Liver (tissue), 9 donors: ENCODE data around the gene PRRG2. TPM values are rescaled to one million over a fixed set of nuclear protein-coding genes. Genes with fewer than 3 reads are reported as not detected.

ENCODE experiments used
- DNase-seq: peaks from one replicate; pipeline ENCODE4 v3.0.0-alpha.2; 2017; ENCODE audit warnings: low spot score
- H3K27ac ChIP-seq, 2 donors: one replicate each; pipeline ENCODE4 v1.7.0; 2013; ENCODE audit warnings: inconsistent platforms in 2 of 2, low read length in 2 of 2, control low read depth in 1 of 2, low read depth in 1 of 2, mild to moderate bottlenecking in 1 of 2
- H3K27me3 ChIP-seq, 4 donors: one replicate each; pipeline versions ENCODE4 v1.6.1 to v1.7.0; 2013; ENCODE audit warnings: low read length in 3 of 4, inconsistent platforms in 1 of 4, mild to moderate bottlenecking in 1 of 4, moderate library complexity in 1 of 4; ENCODE audit not compliant: control insufficient read depth in 4 of 4, insufficient read depth in 4 of 4
- H3K36me3 ChIP-seq, 4 donors: one replicate each; pipeline versions ENCODE4 v1.6.1 to v1.7.0; 2013; ENCODE audit warnings: low read length in 3 of 4, mild to moderate bottlenecking in 3 of 4, low read depth in 1 of 4, moderate library complexity in 1 of 4; ENCODE audit not compliant: control insufficient read depth in 4 of 4, insufficient read depth in 3 of 4
- H3K4me1 ChIP-seq, 4 donors: one replicate each; pipeline versions ENCODE4 v1.6.1 to v1.7.0; 2013; ENCODE audit warnings: low read length in 3 of 4, mild to moderate bottlenecking in 3 of 4, moderate library complexity in 1 of 4; ENCODE audit not compliant: control insufficient read depth in 4 of 4, insufficient read depth in 4 of 4
- H3K4me3 ChIP-seq, 3 donors: one replicate each; pipeline versions ENCODE4 v1.6.1 to v1.7.0; 2013; ENCODE audit warnings: low read length in 3 of 3, control low read depth in 1 of 3, low read depth in 1 of 3, mild to moderate bottlenecking in 1 of 3
- H3K9ac ChIP-seq, 2 donors: one replicate each; pipeline ENCODE4 v1.7.0; 2013; ENCODE audit warnings: low read length in 2 of 2, mild to moderate bottlenecking in 2 of 2, moderate library complexity in 2 of 2, control low read depth in 1 of 2, low read depth in 1 of 2
- H3K9me3 ChIP-seq, 4 donors: one replicate each; pipeline versions ENCODE4 v1.6.1 to v1.7.0; 2013; ENCODE audit warnings: low read length in 3 of 4; ENCODE audit not compliant: control insufficient read depth in 4 of 4
- EGR1 ChIP-seq, 2 donors: IDR thresholded peaks; 2 replicates each; pipeline ENCODE4 v1.6.1; 2016 to 2018; ENCODE audit warnings: antibody characterized with exemption in 2 of 2, low read depth in 2 of 2
- FOXA1 ChIP-seq: IDR thresholded peaks from 2 replicates; pipeline ENCODE4 v1.6.1; 2016; ENCODE audit warnings: antibody characterized with exemption
- FOXA2 ChIP-seq: IDR thresholded peaks from 2 replicates; pipeline ENCODE4 v1.6.1; 2016; ENCODE audit warnings: antibody characterized with exemption
- GABPA ChIP-seq, 2 donors: IDR thresholded peaks in 1 of 2; conservative IDR thresholded peaks in 1 of 2; 2 replicates each; pipeline ENCODE4 v1.6.1; 2016; ENCODE audit warnings: antibody characterized with exemption in 2 of 2, mild to moderate bottlenecking in 1 of 2, moderate library complexity in 1 of 2
- HNF4A ChIP-seq, 2 donors: conservative IDR thresholded peaks; 2 replicates each; pipeline ENCODE4 v1.6.1; 2016; ENCODE audit warnings: antibody characterized with exemption in 2 of 2, mild to moderate bottlenecking in 2 of 2
- HNF4G ChIP-seq: IDR thresholded peaks from 2 replicates; pipeline ENCODE4 v1.6.1; 2016; ENCODE audit warnings: antibody characterized with exemption
- NR2F2 ChIP-seq: IDR thresholded peaks from 2 replicates; pipeline ENCODE4 v1.6.1; 2016; ENCODE audit warnings: antibody characterized with exemption
- RAD21 ChIP-seq, 2 donors: IDR thresholded peaks; 2 replicates each; pipeline ENCODE4 v1.6.1; 2016; ENCODE audit warnings: antibody characterized with exemption in 2 of 2, mild to moderate bottlenecking in 2 of 2
- RXRA ChIP-seq, 2 donors: IDR thresholded peaks; 2 replicates each; pipeline ENCODE4 v1.6.1; 2017 to 2018; ENCODE audit warnings: antibody characterized with exemption in 2 of 2, mild to moderate bottlenecking in 1 of 2
- SP1 ChIP-seq: IDR thresholded peaks from 2 replicates; pipeline ENCODE4 v1.6.1; 2018; ENCODE audit warnings: antibody characterized with exemption, mild to moderate bottlenecking
- TAF1 ChIP-seq: conservative IDR thresholded peaks from 2 replicates; pipeline ENCODE4 v1.6.1; 2016; ENCODE audit warnings: antibody characterized with exemption, mild to moderate bottlenecking
- YY1 ChIP-seq: IDR thresholded peaks from 2 replicates; pipeline ENCODE4 v1.6.1; 2016; ENCODE audit warnings: antibody characterized with exemption, mild to moderate bottlenecking
- WGBS: extraction: QIAGEN DNeasy Blood & Tissue Kit; methylation state at CpG from one replicate; pipeline ENCODE4 v1.1.7; 2013; 5-methylcytosine and 5-hydroxymethylcytosine counted together
- polyA plus RNA-seq, 2 donors: library from polyadenylated mRNA; stranded (reverse) in 1 of 2; unstranded in 1 of 2; fragments of 200-250 nt in 1 of 2; fragments of >200 nt in 1 of 2; fragmentation: Nextera tagmentation in 1 of 2; extraction: Ambion mirVana in 1 of 2; gene quantifications; one replicate each; pipeline versions ENCODE4 v1.2.1 to v1.2.3, GENCODE V29; 2013 to 2015
- total RNA-seq, 2 donors: library from RNA; depleted of rRNA; stranded (reverse); fragments of >200 nt; gene quantifications; one replicate each; pipeline ENCODE4 v1.2.3, GENCODE V29; 2014
- TF ChIP-seq, protein P1 (sequence below): IDR thresholded peaks from 2 replicates; pipeline ENCODE4 v1.6.1; 2016; ENCODE audit warnings: antibody characterized with exemption
- TF ChIP-seq, protein P2 (sequence below): fragments of 150-350 bp; IDR thresholded peaks from 2 replicates; pipeline ENCODE4 v1.5.1; 2017; ENCODE audit warnings: improper control_type of control experiment, low read depth, low read length; ENCODE audit not compliant: missing input control
- TF ChIP-seq, protein P3 (sequence below): IDR thresholded peaks from 2 replicates; pipeline ENCODE4 v1.6.1; 2016; ENCODE audit warnings: antibody characterized with exemption
- TF ChIP-seq, protein P4 (sequence below): IDR thresholded peaks from 2 replicates; pipeline ENCODE4 v1.6.1; 2016; ENCODE audit warnings: antibody characterized with exemption
- donor health status: healthy.
- donor health status: healthy.
- donor health status: healthy.
- donor health status: healthy.
- donor health status: healthy.

The PRRG2 gene
- total and polyA plus RNA-seq, 4 donors, result 1.1 to 2.8 (median 2.1) TPM

DNA sequence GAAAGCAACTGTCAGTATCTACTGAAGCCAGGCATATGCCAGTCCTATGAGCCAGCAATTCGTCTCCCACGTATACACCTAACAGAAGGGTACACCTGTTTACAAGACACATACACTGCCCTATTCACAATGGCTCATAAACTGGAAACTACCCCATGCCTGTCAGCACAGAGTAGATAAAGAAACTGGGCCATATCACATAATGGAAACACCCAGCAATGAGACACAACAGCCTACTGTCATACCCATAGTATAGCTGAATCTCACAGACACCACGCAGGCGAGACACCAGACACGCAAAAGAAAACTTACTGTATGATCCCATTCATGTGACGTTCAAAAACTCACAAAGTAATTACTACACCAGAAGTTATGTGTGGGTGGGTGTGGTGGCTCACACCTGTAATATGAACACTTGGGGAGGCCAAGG lies 16.5 kb upstream of the PRRG2 start:
- Histone ChIP-seq H3K27me3 (no peaks in the 10 kb centered on the region), H3K27ac (no peak overlapping the region), H3K4me1 (peaks cover 0 to 13% (median 4%) of the 10 kb centered on the region in 4 donors), H3K36me3 (peaks cover 0 to 4% (median 1%) of the 10 kb centered on the region in 4 donors), H3K4me3 (no peak overlapping the region), H3K9me3 (no peaks in the 10 kb centered on the region), H3K9ac (no peak overlapping the region)
- DNase-seq, result no peak
- TF ChIP-seq FOXA1, result no peak
- TF ChIP-seq NR2F2, result no peak
- TF ChIP-seq, protein P1, sequence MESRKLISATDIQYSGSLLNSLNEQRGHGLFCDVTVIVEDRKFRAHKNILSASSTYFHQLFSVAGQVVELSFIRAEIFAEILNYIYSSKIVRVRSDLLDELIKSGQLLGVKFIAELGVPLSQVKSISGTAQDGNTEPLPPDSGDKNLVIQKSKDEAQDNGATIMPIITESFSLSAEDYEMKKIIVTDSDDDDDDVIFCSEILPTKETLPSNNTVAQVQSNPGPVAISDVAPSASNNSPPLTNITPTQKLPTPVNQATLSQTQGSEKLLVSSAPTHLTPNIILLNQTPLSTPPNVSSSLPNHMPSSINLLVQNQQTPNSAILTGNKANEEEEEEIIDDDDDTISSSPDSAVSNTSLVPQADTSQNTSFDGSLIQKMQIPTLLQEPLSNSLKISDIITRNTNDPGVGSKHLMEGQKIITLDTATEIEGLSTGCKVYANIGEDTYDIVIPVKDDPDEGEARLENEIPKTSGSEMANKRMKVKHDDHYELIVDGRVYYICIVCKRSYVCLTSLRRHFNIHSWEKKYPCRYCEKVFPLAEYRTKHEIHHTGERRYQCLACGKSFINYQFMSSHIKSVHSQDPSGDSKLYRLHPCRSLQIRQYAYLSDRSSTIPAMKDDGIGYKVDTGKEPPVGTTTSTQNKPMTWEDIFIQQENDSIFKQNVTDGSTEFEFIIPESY, result no peak
- TF ChIP-seq, protein P2, sequence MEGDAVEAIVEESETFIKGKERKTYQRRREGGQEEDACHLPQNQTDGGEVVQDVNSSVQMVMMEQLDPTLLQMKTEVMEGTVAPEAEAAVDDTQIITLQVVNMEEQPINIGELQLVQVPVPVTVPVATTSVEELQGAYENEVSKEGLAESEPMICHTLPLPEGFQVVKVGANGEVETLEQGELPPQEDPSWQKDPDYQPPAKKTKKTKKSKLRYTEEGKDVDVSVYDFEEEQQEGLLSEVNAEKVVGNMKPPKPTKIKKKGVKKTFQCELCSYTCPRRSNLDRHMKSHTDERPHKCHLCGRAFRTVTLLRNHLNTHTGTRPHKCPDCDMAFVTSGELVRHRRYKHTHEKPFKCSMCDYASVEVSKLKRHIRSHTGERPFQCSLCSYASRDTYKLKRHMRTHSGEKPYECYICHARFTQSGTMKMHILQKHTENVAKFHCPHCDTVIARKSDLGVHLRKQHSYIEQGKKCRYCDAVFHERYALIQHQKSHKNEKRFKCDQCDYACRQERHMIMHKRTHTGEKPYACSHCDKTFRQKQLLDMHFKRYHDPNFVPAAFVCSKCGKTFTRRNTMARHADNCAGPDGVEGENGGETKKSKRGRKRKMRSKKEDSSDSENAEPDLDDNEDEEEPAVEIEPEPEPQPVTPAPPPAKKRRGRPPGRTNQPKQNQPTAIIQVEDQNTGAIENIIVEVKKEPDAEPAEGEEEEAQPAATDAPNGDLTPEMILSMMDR, result no peak
- no peak for TF ChIP-seq GABPA (IDR thresholded peaks at IDR 0.05 in 1 of 2, conservative IDR thresholded peaks at IDR 0.05 in 1 of 2)
- TF ChIP-seq, protein P3, sequence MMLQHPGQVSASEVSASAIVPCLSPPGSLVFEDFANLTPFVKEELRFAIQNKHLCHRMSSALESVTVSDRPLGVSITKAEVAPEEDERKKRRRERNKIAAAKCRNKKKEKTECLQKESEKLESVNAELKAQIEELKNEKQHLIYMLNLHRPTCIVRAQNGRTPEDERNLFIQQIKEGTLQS, result no peak
- TF ChIP-seq SP1, result no peak
- TF ChIP-seq RXRA (IDR thresholded peaks at IDR 0.05), result no peak
- no peak for TF ChIP-seq TAF1
- no peak for TF ChIP-seq RAD21 (IDR thresholded peaks at IDR 0.05)
- TF ChIP-seq, protein P4, sequence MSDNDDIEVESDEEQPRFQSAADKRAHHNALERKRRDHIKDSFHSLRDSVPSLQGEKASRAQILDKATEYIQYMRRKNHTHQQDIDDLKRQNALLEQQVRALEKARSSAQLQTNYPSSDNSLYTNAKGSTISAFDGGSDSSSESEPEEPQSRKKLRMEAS, result no peak
- 83% methylated on average over 6 of the region's 6 CpGs for WGBS

DNA sequence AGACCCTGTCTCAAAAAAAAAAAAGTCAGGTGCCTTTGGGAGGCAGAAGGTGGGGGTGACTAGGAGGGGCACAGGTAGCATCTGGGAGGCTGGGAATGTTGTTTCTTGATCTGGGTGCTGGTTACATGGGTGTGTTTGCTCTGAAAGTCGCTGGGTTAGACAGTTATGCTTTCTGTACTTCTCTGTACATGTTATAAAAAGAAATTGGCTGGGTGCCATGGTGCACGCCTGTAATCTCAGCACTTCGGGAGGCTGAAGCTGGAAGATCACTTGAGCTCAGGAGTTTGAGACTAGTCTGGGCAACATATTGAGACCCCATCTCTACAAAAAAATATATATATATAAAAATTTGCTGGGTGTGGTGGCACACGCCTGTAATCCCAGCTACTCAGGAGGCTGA lies 15.9 kb upstream of the PRRG2 start:
- WGBS, result 62% methylated on average over 4 of the region's 4 CpGs
- Histone ChIP-seq H3K36me3 (peaks cover 0 to 3% (median 0%) of the 10 kb centered on the region in 4 donors), H3K4me3 (no peak overlapping the region), H3K9ac (no peak overlapping the region), H3K4me1 (peaks cover 0 to 14% (median 6%) of the 10 kb centered on the region in 4 donors), H3K27ac (no peak overlapping the region), H3K9me3 (no peaks in the 10 kb centered on the region), H3K27me3 (no peaks in the 10 kb centered on the region)
- DNase-seq, result no peak
- TF ChIP-seq YY1, result no peak
- no peak for TF ChIP-seq HNF4A (conservative IDR thresholded peaks at IDR 0.05)
- TF ChIP-seq FOXA2, result no peak
- TF ChIP-seq HNF4G, result no peak
- TF ChIP-seq, protein P4, result no peak
- TF ChIP-seq, protein P3, result no peak
- TF ChIP-seq NR2F2, result no peak
- no peak for TF ChIP-seq FOXA1
- no peak for TF ChIP-seq EGR1 (IDR thresholded peaks at IDR 0.05; ENCODE audit: low read depth in 2 of 2)
- TF ChIP-seq, protein P1, result no peak
- no peak for TF ChIP-seq GABPA (IDR thresholded peaks at IDR 0.05 in 1 of 2, conservative IDR thresholded peaks at IDR 0.05 in 1 of 2)
- no peak for TF ChIP-seq TAF1
- no peak for TF ChIP-seq RXRA (IDR thresholded peaks at IDR 0.05)
